Measurements from ENCODE around the gene ZBTB20. TPM values are rescaled to one million over a fixed set of nuclear protein-coding genes. Genes with fewer than 3 reads are reported as not detected.

ZBTB20 gene
- total RNA-seq, 1 donor from 2014 or later = 3.9 TPM

DNA sequence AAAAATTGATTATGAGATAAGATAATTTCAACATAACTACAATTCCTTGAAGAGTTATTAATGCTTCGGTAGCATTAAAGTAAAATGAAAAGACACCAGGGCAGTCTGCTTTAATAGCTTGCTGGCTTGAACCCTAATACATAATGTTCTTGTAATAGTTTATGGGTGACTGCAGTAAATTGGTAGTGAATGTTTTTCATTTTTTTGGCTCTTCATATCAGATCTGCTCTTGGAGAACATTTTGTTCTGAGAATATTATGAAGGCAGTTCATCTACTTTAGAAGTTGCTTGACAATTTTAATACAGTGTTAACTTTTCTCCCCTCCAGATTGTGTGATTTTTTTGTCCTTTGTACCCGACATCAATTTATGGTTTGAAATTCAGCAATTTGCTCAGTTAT is 128.4 kb downstream of the ZBTB20 start:
- DNase-seq (ENCODE audit: low read depth) (no peak), FAIRE-seq (no peak)
- no peak overlapping the region for H3K4me3 ChIP-seq (ENCODE audit: low read depth, low read length)
- no peaks in the 10 kb centered on the region for H3K27me3 ChIP-seq (ENCODE audit: control insufficient read depth, insufficient read depth, low read length)
- TF ChIP-seq, protein P1, sequence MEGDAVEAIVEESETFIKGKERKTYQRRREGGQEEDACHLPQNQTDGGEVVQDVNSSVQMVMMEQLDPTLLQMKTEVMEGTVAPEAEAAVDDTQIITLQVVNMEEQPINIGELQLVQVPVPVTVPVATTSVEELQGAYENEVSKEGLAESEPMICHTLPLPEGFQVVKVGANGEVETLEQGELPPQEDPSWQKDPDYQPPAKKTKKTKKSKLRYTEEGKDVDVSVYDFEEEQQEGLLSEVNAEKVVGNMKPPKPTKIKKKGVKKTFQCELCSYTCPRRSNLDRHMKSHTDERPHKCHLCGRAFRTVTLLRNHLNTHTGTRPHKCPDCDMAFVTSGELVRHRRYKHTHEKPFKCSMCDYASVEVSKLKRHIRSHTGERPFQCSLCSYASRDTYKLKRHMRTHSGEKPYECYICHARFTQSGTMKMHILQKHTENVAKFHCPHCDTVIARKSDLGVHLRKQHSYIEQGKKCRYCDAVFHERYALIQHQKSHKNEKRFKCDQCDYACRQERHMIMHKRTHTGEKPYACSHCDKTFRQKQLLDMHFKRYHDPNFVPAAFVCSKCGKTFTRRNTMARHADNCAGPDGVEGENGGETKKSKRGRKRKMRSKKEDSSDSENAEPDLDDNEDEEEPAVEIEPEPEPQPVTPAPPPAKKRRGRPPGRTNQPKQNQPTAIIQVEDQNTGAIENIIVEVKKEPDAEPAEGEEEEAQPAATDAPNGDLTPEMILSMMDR (IDR thresholded peaks at IDR 0.05; ENCODE audit: insufficient read depth, low read length, severe bottlenecking) = no peak
- no peaks in the 10 kb centered on the region for H3K36me3 ChIP-seq (ENCODE audit: control insufficient read depth, insufficient read depth, low read length)

DNA sequence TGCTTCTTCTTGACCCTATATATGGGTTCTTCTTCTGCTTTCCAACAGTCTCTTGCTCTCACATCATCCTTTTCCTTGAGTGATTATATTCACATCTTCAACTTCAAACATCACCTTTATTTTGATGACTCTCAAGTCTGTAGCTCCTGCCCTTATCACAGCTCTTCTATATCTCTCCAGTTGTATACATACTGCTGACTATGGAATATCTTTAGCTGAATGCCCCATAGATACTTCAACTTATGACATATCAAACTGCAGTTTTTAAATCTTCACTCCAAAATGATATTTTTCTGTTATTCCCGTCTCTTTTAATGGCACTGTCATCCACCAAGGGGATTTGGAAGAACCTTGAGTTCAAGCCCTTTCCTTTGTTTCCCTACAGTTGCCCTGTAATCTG is 139.1 kb downstream of the ZBTB20 start:
- FAIRE-seq (no peak), DNase-seq (ENCODE audit: low read depth) (no peak)
- Histone ChIP-seq H3K4me3 (ENCODE audit: low read depth, low read length) (no peak overlapping the region), H3K27me3 (ENCODE audit: control insufficient read depth, insufficient read depth, low read length) (no peaks in the 10 kb centered on the region), H3K36me3 (ENCODE audit: control insufficient read depth, insufficient read depth, low read length) (no peaks in the 10 kb centered on the region)
- TF ChIP-seq, protein P1 (IDR thresholded peaks at IDR 0.05; ENCODE audit: insufficient read depth, low read length, severe bottlenecking) = no peak

DNA sequence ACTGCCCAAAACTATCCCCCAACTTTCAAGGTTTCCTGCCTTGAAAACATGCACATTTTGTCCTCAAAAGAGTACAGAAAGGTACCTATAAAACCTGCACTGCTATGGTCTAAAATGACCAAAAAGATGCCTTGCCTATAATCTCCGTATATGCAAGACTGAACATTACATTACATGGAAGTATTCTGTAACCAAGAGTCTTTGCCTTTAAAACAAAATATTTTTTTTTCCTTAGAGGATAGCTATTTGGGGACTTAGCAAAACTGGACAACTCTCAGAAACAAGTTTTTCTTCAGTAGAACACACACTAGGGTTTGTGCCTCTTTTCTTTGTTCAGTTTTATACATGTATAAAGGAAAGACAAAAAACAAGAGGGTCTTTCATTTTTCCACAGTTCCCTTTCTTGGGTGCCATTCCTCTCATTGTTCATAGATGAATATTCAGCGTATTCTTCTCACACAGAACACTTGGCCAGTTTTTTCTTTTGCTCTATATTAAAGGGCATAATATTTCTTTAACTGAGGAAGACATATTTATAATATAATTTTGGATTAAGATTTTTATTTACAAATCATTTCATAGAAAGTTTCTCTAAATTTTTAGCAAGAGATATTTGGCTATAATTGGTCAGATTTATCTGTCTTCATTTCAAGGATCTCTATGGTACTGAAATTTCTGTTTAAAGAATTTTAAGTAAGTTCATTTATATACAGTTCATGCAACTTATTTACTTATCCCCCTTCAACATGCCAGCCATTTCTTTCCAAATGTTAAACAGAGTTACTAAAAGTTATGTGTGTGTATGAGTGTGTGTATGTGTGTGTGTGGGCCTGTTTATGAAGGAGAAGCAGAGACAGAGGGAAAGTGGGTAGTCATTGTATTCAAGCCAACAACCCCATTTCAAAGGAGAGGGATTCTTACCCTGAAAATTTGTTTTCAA is 142.6 kb downstream of the ZBTB20 start:
- DNase-seq (ENCODE audit: low read depth) = no peak
- FAIRE-seq = no peak
- H3K36me3 ChIP-seq (ENCODE audit: control insufficient read depth, insufficient read depth, low read length) = no peaks in the 10 kb centered on the region
- TF ChIP-seq, protein P1 (IDR thresholded peaks at IDR 0.05; ENCODE audit: insufficient read depth, low read length, severe bottlenecking) = no peak
- no peak overlapping the region for H3K4me3 ChIP-seq (ENCODE audit: low read depth, low read length)
- no peaks in the 10 kb centered on the region for H3K27me3 ChIP-seq (ENCODE audit: control insufficient read depth, insufficient read depth, low read length)

DNA sequence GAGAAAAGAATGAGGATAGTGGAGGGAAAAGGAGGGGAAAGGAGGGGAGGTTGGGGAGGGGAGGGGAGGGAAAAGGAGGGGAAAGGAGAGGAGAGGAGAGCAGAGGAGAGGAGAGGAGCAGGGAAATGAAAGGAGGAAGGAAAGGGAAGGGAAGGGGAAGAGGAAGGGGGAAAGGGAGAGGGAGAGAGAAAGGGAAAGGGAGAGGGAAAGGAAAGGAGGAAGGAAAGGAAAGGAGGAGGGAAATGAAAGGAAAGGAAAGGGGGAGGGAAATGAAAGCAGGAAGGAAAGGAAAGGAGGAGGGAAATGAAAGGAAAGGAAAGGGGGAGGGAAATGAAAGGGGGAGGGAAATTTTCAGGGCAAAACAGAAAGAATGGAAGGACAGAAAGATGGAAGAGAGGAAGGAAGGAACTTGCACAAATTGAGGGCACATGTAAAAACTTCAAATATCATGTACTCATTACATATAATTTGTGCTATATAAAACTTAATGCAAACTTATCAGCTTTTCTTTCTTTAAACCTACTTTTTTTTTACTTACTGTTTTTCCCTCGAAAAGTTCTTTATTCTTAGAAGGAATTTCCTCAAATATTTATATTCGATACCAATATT is 148.0 kb downstream of the ZBTB20 start:
- H3K4me3 ChIP-seq (ENCODE audit: low read depth, low read length) = no peak overlapping the region
- DNase-seq (ENCODE audit: low read depth) (no peak), FAIRE-seq (no peak)
- H3K36me3 ChIP-seq (ENCODE audit: control insufficient read depth, insufficient read depth, low read length) = no peaks in the 10 kb centered on the region
- H3K27me3 ChIP-seq (ENCODE audit: control insufficient read depth, insufficient read depth, low read length) = no peaks in the 10 kb centered on the region
- TF ChIP-seq, protein P1 (IDR thresholded peaks at IDR 0.05; ENCODE audit: insufficient read depth, low read length, severe bottlenecking) = no peak

DNA sequence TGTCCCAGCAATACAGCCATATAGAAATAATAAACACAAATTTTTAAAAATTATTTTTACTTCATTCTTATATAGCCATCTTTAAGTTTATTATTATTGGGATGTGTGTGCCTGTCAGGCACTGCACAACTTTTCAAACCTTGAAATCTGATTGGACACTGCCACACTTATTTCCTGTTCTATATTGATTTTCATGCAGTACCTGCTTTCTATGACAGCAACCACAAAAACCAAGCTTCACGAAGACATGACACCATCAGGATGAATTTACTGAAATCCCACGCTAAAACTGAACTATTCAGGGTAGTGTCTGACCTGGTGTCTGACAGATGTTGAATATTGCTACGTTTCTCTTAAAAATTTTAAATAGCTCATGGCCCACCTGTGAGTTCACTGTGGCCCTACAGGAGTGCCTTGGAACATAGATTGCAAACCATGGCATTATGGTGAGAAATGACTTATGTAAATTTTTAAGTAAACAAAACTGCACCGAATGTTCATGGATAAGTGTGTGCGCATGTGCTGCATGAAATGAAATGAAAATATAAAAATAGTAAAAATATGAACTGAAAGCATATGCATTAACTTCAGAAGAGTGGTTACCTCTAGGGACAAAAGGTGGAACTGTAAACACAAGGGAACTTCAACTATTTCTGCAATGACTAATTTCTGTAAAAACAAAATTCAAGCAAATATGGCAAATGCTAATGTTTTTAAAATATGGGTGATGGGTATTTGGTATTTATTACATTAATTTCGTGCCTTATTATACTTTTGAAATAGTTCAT is 152.3 kb downstream of the ZBTB20 start:
- DNase-seq (ENCODE audit: low read depth) (no peak), FAIRE-seq (no peak)
- no peak overlapping the region for H3K4me3 ChIP-seq (ENCODE audit: low read depth, low read length)
- TF ChIP-seq, protein P1 (IDR thresholded peaks at IDR 0.05; ENCODE audit: insufficient read depth, low read length, severe bottlenecking) = no peak
- H3K27me3 ChIP-seq (ENCODE audit: control insufficient read depth, insufficient read depth, low read length) = no peaks in the 10 kb centered on the region
- no peaks in the 10 kb centered on the region for H3K36me3 ChIP-seq (ENCODE audit: control insufficient read depth, insufficient read depth, low read length)
